ENCODE results near the gene KIRREL3. TPM values are rescaled to one million over a fixed set of nuclear protein-coding genes. Genes with fewer than 3 reads are reported as not detected.

The KIRREL3 gene
- total and polyA plus RNA-seq, 2 of the 4 experiments (the other 2 are of a cell fraction), result 10.9 to 15.9 TPM

DNA sequence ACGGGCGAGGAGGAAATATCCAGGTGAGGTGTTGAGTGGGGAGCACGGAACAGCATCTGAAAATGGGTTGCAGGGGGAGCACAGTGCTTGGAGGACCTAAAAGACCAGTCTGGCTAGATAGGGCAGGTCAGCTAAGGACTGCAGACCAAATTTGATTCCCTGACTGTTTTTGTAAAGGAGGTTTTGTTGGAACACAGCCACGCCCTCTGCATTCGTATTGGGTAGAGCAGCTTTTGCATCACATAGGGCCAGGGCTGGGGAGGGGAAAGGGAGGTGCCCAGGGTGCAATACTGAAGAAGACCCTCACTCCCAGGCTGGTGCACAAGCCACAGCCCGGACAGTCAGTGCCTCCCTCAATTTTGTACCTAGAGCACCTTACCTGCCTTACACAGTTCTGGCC, 286.8 kb downstream of the KIRREL3 start:
- no peak overlapping the region for H3K56ac ChIP-seq (ENCODE audit: extremely low read depth, insufficient read depth, low read length)
- no peak overlapping the region for H2AK5ac ChIP-seq (ENCODE audit: low read depth, low read length)
- H3K18ac ChIP-seq (ENCODE audit: low read depth, low read length), result no peak overlapping the region
- no peak overlapping the region for H4K8ac ChIP-seq (ENCODE audit: low read depth in 2 of 2, low read length in 2 of 2)
- no peak for TF ChIP-seq RCOR1 (IDR thresholded peaks at IDR 0.05; ENCODE audit: insufficient replicate concordance, low read length)
- TF ChIP-seq, protein P1, sequence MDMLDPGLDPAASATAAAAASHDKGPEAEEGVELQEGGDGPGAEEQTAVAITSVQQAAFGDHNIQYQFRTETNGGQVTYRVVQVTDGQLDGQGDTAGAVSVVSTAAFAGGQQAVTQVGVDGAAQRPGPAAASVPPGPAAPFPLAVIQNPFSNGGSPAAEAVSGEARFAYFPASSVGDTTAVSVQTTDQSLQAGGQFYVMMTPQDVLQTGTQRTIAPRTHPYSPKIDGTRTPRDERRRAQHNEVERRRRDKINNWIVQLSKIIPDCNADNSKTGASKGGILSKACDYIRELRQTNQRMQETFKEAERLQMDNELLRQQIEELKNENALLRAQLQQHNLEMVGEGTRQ (IDR thresholded peaks at IDR 0.05; ENCODE audit: low read depth, low read length), result no peak
- no peak for TF ChIP-seq NFE2L2 (IDR thresholded peaks at IDR 0.05; ENCODE audit: low read depth, low read length)
- TF ChIP-seq MAFK (IDR thresholded peaks at IDR 0.05; ENCODE audit: low read depth, low read length), result no peak
- no peak for TF ChIP-seq CHD1 (IDR thresholded peaks at IDR 0.05; ENCODE audit: low read depth, low read length)
- TF ChIP-seq RFX5 (IDR thresholded peaks at IDR 0.05; ENCODE audit: low read depth, low read length), result no peak
- TF ChIP-seq ELK1 (IDR thresholded peaks at IDR 0.05; ENCODE audit: borderline replicate concordance, low read depth, low read length), result no peak
- TF ChIP-seq FOS (IDR thresholded peaks at IDR 0.05; ENCODE audit: low read depth, low read length), result no peak
- no peak for TF ChIP-seq MAZ (IDR thresholded peaks at IDR 0.05; ENCODE audit: borderline replicate concordance, low read depth, low read length)
- no peak for TF ChIP-seq CEBPB (IDR thresholded peaks at IDR 0.05; ENCODE audit: low read depth, low read length)
- no peak for TF ChIP-seq POLR2A (IDR thresholded peaks at IDR 0.05; ENCODE audit: low read depth, low read length)
- TF ChIP-seq SMC3 (IDR thresholded peaks at IDR 0.05; ENCODE audit: low read depth, low read length), result no peak
- TF ChIP-seq BHLHE40 (IDR thresholded peaks at IDR 0.05; ENCODE audit: low read depth, low read length), result no peak
- no peak for TF ChIP-seq MXI1 (IDR thresholded peaks at IDR 0.05; ENCODE audit: borderline replicate concordance, low read depth, low read length)
- TF ChIP-seq CTCF (conservative IDR thresholded peaks at IDR 0.05; ENCODE audit: low read depth, low read length), result no peak
- TF ChIP-seq RAD21 (IDR thresholded peaks at IDR 0.05; ENCODE audit: low read length), result no peak
- DNase-seq (no peak), ATAC-seq (ENCODE audit: low read depth) (no peak)
- no peak overlapping the region for H2BK5ac ChIP-seq (ENCODE audit: low read depth, low read length, poor library complexity, severe bottlenecking)
- whole genome bisulfite sequencing, 2 experiments (ENCODE audit: extremely low coverage in 2 of 2, insufficient read length in 1 of 2), result 96% methylated on average over 3 of the region's 6 CpGs; no CpG with 5 or more reads in 1 of the 2 experiments
- POLR2A ChIA-PET (ENCODE audit: unreplicated experiment), result no interaction called here
- no peak overlapping the region for H2BK15ac ChIP-seq (ENCODE audit: low read depth, low read length)
- no peak overlapping the region for H3K14ac ChIP-seq (replicated peaks; ENCODE audit: low read depth, low read length)
- dilution Hi-C loops (cut with HindIII; ENCODE audit: low sequenced_read_pairs, unreplicated experiment) (no loop called here), in situ Hi-C loops (cut with MboI; ENCODE audit: low sequenced_read_pairs) (loop anchor here (25.0 kb wide), 2 partner anchors 402 to 623 kb away; partner anchors contain the start of gene DCPS), intact Hi-C loops (cut with micrococcal nuclease) (loop anchor here (10.0 kb wide), 1 partner anchor 269 kb away; no protein-coding TSS in a partner anchor)
- no peaks in the 10 kb centered on the region; the same call in 1 of the 2 replicates for H3K9me1 ChIP-seq (ENCODE audit: insufficient read depth, low read length)
- no peak overlapping the region for H3K27ac ChIP-seq (ENCODE audit: insufficient read depth, low read length)
- no peaks in the 10 kb centered on the region for H3K9me3 ChIP-seq (ENCODE audit: control insufficient read depth, insufficient read depth, low read length)
- no peak overlapping the region for H3K4me3 ChIP-seq (ENCODE audit: insufficient read depth, low read depth, low read length)
- H4K5ac ChIP-seq (ENCODE audit: low read depth, low read length), result no peak overlapping the region
- no peak overlapping the region for H2AFZ ChIP-seq (replicated peaks; ENCODE audit: low read length, poor library complexity)
- no peaks in the 10 kb centered on the region for H3K27me3 ChIP-seq (ENCODE audit: control insufficient read depth, insufficient read depth, low read length)
- no peak overlapping the region for H2BK20ac ChIP-seq (ENCODE audit: low read depth, low read length)
- no TSS peak for BruUV-seq (replicated peaks)
- H4K20me1 ChIP-seq (ENCODE audit: insufficient read depth, low read length), result no peaks in the 10 kb centered on the region
- no peak overlapping the region for H4K91ac ChIP-seq (ENCODE audit: insufficient read depth, low read depth, low read length)
- H3K23ac ChIP-seq (ENCODE audit: low read depth, low read length), result no peak overlapping the region
- H2AK9ac ChIP-seq (replicated peaks; ENCODE audit: low read depth, low read length, poor library complexity), result no peak overlapping the region
- H3K9ac ChIP-seq (ENCODE audit: low read depth, low read length), result no peak overlapping the region
- H3K4ac ChIP-seq (ENCODE audit: low read depth, low read length), result no peak overlapping the region
- peaks cover 1 to 7% of the 10 kb centered on the region in 2 experiments; a peak in 2 of 4 replicates for H3K79me1 ChIP-seq (ENCODE audit: low read depth in 1 of 2, low read length in 2 of 2)
- H3K4me1 ChIP-seq (ENCODE audit: control insufficient read depth, insufficient read depth, low read length), result peaks cover 6% of the 10 kb centered on the region
- no peaks in the 10 kb centered on the region for H3K36me3 ChIP-seq (ENCODE audit: control insufficient read depth, insufficient read depth, low read length)
- CTCF ChIA-PET, result no interaction called here
- H3K4me2 ChIP-seq (ENCODE audit: low read depth, low read length), result no peak overlapping the region
- H2BK120ac ChIP-seq (ENCODE audit: low read depth, low read length), result no peak overlapping the region

All from IMR-90 (cell line).